Measurements from ENCODE around the gene SIX2.

SIX2 gene

DNA sequence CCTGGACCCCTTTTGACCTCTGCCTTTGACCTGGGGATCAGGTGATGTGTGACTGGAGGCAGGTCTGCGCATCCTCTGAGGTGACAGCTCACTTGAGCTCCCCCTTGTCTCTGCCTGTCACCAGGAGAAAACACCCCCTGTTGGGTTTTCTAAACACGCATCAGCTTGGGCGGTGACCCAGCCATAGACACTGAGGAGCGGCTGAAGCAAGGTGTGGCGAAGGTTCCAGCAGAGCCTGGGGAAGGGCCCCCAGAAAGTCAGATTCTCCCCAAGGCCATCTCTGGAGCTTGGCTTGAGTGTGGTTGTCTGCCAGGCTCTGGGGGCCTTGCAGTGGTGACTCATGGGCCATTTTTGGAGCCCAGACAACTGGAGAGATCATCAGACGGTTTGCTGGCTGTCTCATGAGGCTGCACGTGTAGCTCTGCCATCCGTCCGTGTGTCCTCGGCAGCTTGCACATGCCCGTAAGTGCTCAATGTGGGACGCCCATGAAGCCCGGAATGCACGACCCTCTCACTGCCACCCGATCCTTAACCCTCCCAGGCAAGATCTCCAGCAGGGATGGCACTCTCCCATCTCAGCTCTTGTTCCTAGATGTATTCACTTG, 38.3 kb downstream of the SIX2 start:
- H3K4me3 ChIP-seq (replicated peaks in 1 of 2; ENCODE audit: low read depth in 2 of 2, low read length in 2 of 2), result no peak overlapping the region
- TF ChIP-seq, protein P1, sequence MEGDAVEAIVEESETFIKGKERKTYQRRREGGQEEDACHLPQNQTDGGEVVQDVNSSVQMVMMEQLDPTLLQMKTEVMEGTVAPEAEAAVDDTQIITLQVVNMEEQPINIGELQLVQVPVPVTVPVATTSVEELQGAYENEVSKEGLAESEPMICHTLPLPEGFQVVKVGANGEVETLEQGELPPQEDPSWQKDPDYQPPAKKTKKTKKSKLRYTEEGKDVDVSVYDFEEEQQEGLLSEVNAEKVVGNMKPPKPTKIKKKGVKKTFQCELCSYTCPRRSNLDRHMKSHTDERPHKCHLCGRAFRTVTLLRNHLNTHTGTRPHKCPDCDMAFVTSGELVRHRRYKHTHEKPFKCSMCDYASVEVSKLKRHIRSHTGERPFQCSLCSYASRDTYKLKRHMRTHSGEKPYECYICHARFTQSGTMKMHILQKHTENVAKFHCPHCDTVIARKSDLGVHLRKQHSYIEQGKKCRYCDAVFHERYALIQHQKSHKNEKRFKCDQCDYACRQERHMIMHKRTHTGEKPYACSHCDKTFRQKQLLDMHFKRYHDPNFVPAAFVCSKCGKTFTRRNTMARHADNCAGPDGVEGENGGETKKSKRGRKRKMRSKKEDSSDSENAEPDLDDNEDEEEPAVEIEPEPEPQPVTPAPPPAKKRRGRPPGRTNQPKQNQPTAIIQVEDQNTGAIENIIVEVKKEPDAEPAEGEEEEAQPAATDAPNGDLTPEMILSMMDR (IDR thresholded peaks at IDR 0.05; ENCODE audit: low read depth, low read length), result no peak
- DNase-seq (ENCODE audit: low read depth in 2 of 2), result peak in 1 of 2 donors; percentile 66

DNA sequence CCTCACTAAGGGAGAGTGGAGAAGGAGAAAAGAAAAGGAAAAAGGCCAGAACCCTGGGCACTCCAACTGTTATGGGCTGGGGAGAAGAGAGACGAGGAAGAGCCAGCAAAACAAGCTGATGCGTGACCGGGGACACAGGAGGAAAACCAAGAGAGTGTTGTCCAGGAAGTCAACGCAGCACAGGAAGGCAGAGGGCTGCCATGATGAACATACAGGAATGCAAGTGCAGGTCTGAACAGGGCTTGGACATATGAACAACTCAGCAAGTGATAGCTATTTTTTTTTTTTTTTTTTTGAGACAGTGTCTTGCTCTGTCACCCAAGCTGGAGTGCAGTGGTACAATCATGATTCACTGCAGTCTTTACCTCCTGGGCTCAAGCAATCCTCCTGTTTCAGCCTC, 39.3 kb downstream of the SIX2 start:
- no peak for DNase-seq (ENCODE audit: low read depth in 2 of 2)
- TF ChIP-seq, protein P1 (IDR thresholded peaks at IDR 0.05; ENCODE audit: low read depth, low read length), result no peak
- no peak overlapping the region for H3K4me3 ChIP-seq (replicated peaks in 1 of 2; ENCODE audit: low read depth in 2 of 2, low read length in 2 of 2)

DNA sequence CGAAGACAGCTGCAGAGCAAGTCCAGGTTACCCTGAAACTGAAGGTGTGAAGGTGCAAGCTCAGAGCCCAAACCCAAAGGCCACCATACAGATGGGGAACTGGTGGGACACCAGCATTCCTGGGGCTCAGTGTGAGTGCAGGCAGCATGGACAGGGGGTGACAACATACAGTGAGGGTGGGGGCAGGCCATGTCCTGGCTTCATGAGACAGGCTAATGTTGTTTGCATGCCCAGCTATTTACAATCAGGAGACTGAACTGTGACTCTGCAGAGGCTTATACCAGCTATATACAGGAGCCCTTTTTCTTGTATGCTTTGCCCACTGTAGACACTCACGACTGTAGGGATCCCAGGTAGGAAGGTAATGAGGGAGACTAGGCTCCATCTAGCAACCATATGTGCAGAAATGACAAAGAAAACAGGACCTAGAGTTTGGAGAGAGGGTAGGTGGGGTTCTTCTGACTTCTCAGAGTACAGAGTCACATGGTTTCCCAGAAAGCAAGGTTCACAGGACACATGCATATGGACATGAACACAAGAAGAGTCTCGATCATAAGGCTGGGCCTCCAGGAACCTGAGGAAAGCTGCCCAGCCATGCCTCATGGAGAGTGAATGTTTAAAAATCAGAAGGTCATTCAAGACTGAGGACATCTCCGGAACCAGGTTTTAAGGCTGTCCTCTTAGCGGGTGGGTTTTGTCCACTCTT, 41.4 kb downstream of the SIX2 start:
- H3K4me3 ChIP-seq (replicated peaks in 1 of 2; ENCODE audit: low read depth in 2 of 2, low read length in 2 of 2), result no peak overlapping the region
- TF ChIP-seq, protein P1 (IDR thresholded peaks at IDR 0.05; ENCODE audit: low read depth, low read length), result no peak
- no peak for DNase-seq (ENCODE audit: low read depth in 2 of 2)

DNA sequence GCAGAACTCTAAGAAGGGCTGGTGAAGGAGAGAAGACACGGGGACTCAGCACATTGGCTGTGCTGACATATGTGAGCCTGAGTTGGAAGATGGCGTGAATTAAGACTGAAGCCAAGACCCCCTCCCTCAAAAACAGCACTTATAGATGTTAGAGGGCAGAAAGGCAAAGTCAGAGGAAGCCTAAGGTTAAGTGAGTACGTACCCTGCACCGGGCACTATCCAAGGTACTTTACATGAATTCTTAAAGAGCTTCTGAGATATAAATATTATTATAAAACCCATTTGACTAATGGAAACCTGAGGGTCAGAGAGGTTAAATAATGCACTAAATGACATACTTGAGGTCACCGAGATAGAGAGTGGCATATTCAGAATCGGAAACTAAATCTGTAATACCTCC, 42.2 kb downstream of the SIX2 start:
- TF ChIP-seq, protein P1 (IDR thresholded peaks at IDR 0.05; ENCODE audit: low read depth, low read length), result no peak
- no peak overlapping the region for H3K4me3 ChIP-seq (replicated peaks in 1 of 2; ENCODE audit: low read depth in 2 of 2, low read length in 2 of 2)
- no peak for DNase-seq (ENCODE audit: low read depth in 2 of 2)

DNA sequence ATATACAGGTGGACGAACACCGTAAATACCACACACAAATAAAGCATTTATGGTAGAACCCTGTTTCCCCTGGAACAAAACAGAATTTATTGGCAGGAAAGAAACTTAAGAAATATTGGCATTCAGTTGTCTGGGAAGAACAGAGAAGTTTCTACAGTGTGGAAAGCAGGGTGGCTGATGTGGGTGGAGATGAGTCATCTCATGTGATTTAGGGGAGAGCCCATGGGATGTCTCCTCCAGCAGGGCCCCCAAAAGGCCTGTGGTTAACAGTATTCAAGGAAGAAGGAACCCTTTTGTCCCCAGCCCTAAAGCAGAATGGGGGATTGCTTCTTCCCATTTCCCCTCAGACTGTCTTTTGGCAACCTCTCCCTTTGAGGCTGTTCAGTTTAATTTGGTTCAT, 43.6 kb downstream of the SIX2 start:
- TF ChIP-seq, protein P1 (IDR thresholded peaks at IDR 0.05; ENCODE audit: low read depth, low read length), result no peak
- H3K4me3 ChIP-seq (replicated peaks in 1 of 2; ENCODE audit: low read depth in 2 of 2, low read length in 2 of 2), result no peak overlapping the region
- peak in 1 of 2 donors; percentile 35 for DNase-seq (ENCODE audit: low read depth in 2 of 2)

DNA sequence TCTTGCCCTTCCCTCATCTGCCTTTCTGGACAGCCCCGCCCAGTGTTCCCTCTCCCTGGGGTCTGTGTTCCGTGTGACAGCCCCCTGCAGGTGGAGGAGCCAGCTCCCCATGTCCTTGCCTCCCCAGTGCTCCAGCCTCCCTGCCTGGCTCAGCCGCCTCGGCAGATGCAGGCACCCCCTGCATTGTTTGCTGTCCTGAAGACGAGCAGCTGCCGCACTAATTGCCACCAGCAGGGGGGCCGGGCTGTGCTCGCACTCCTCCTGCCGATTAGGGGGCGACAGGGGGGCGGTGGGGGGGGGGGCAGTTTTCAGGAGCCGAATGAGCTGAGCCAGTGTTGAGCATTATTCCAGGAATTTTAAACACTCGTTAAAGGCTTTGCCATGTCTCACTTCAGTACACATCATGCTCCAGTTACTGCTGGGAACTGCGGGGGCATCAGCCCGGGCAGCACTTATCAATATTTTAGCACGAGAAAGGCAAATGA, 44.5 kb downstream of the SIX2 start:
- TF ChIP-seq, protein P1 (IDR thresholded peaks at IDR 0.05; ENCODE audit: low read depth, low read length), result peak; percentile 31
- no peak for DNase-seq (ENCODE audit: low read depth in 2 of 2)
- no peak overlapping the region for H3K4me3 ChIP-seq (replicated peaks in 1 of 2; ENCODE audit: low read depth in 2 of 2, low read length in 2 of 2)

Data from cardiac fibroblast (primary cell).